Hematopoietic multipotent progenitor cell (in vitro differentiated cells): ENCODE results near the gene SRSF1. TPM values are rescaled to one million over a fixed set of nuclear protein-coding genes. Genes with fewer than 3 reads are reported as not detected.
A peak's percentile ranks its signal among the peaks of the same experiment; 100 is the strongest.
"Not testable (repeated sequence)": the region's sequence is repeated elsewhere in the genome, so short reads cannot be mapped to it uniquely, and the experiment has no call there.

Experiments
- DNase-seq, 3 donors: peaks; one replicate each; pipeline ENCODE4 v3.0.0-alpha.2; 2011 to 2015; ENCODE audit warnings: low read depth in 2 of 3, low spot score in 2 of 3
- total RNA-seq: library from RNA; depleted of rRNA; stranded (reverse); fragments of >200 nt; gene quantifications from one replicate; pipeline ENCODE4 v1.2.3, GENCODE V29; 2012

Gene SRSF1
- total RNA-seq, 1 donor, result 316 TPM

- peak in 2 of 3 donors; percentile 56 to 84 for DNase-seq
These were observed 13.3 kb downstream of the SRSF1 start for GRCh38 chr17:57993471-57994365.

GRCh38 chr17:57991537-57991936, 15.5 kb downstream of the SRSF1 start:
- no peak for DNase-seq

- no peak for DNase-seq
These were observed 17.0 kb downstream of the SRSF1 start for GRCh38 chr17:57990037-57990436.

- DNase-seq, result peak in 2 of 3 donors; percentile 70 to 74
These were observed 18.5 kb downstream of the SRSF1 start for GRCh38 chr17:57988301-57989250.

GRCh38 chr17:57987581-57988300, 19.3 kb downstream of the SRSF1 start, which contains the start of gene VEZF1:
TSS of gene VEZF1 (minus strand) at chr17:57988254. CDS start at chr17:57988111, 143 bp downstream.
- DNase-seq, result peak; percentile 62 to 83 (median 76)

GRCh38 chr17:57986841-57987580, 20.0 kb downstream of the SRSF1 start:
- peak in 2 of 3 donors; percentile 60 to 73 for DNase-seq

- no peak for DNase-seq
These were observed 21.4 kb downstream of the SRSF1 start for GRCh38 chr17:57985675-57985974.

- DNase-seq, result no peak
These were observed 21.9 kb downstream of the SRSF1 start for GRCh38 chr17:57984936-57985674.

- no peak for DNase-seq
These were observed 22.7 kb downstream of the SRSF1 start for GRCh38 chr17:57984261-57984890.

GRCh38 chr17:57983446-57983845, 23.6 kb downstream of the SRSF1 start:
- no peak for DNase-seq

- no peak for DNase-seq
These were observed 24.4 kb downstream of the SRSF1 start for GRCh38 chr17:57982452-57983170.

- DNase-seq, result no peak
These were observed 26.5 kb downstream of the SRSF1 start for GRCh38 chr17:57980522-57980921.

GRCh38 chr17:57979076-57979475, 28.0 kb downstream of the SRSF1 start:
- no peak for DNase-seq

GRCh38 chr17:57976594-57976993, 30.5 kb downstream of the SRSF1 start:
- DNase-seq, result no peak

- DNase-seq, result no peak
These were observed 32.0 kb downstream of the SRSF1 start for GRCh38 chr17:57975044-57975443.

- DNase-seq, result not testable (repeated sequence)
These were observed 32.8 kb downstream of the SRSF1 start for GRCh38 chr17:57974053-57974824.

- DNase-seq, result no peak
These were observed 34.9 kb downstream of the SRSF1 start for GRCh38 chr17:57972151-57972550.
